GM21447 (cell line): ENCODE data around the gene ATAD1.
"Not testable (repeated sequence)": the region's sequence is repeated elsewhere in the genome, so short reads cannot be mapped to it uniquely, and the experiment has no call there.

Experiments used
- ATAC-seq: cut with Tn5 transposase; IDR thresholded peaks from one replicate; pipeline ENCODE4 v1.9.1; 2021; ENCODE audit not compliant: unreplicated experiment

Gene ATAD1

GRCh38 chr10:87759551-87759950, 58.5 kb downstream of the ATAD1 start:
- no peak for ATAC-seq

- no peak for ATAC-seq
Measured at GRCh38 chr10:87757685-87758084, 60.3 kb downstream of the ATAD1 start.

- ATAC-seq, result no peak
Measured at GRCh38 chr10:87753995-87754866, 63.8 kb downstream of the ATAD1 start.

GRCh38 chr10:87752566-87752965, 65.5 kb downstream of the ATAD1 start:
- no peak for ATAC-seq

- no peak for ATAC-seq
Measured at GRCh38 chr10:87751274-87751673, 66.8 kb downstream of the ATAD1 start.

GRCh38 chr10:87750817-87751216, 67.2 kb downstream of the ATAD1 start:
- peak; percentile 58 for ATAC-seq

- ATAC-seq, result no peak
Measured at GRCh38 chr10:87750001-87750671, 67.9 kb downstream of the ATAD1 start.

- not testable (repeated sequence) for ATAC-seq
Measured at GRCh38 chr10:87748244-87748643, 69.8 kb downstream of the ATAD1 start.

- no peak for ATAC-seq
Measured at GRCh38 chr10:87746911-87747310, 71.1 kb downstream of the ATAD1 start.

GRCh38 chr10:87744606-87745005, 73.4 kb downstream of the ATAD1 start:
- no peak for ATAC-seq

- not testable (repeated sequence) for ATAC-seq
Measured at GRCh38 chr10:87742992-87743610, 74.9 kb downstream of the ATAD1 start.

GRCh38 chr10:87740254-87740655, 77.8 kb downstream of the ATAD1 start:
- no peak for ATAC-seq

- no peak for ATAC-seq
Measured at GRCh38 chr10:87739703-87740102, 78.3 kb downstream of the ATAD1 start.

- ATAC-seq, result not testable (repeated sequence)
Measured at GRCh38 chr10:87738253-87738652, 79.8 kb downstream of the ATAD1 start.

GRCh38 chr10:87734987-87735827, 82.8 kb downstream of the ATAD1 start:
- no peak for ATAC-seq

- no peak for ATAC-seq
Measured at GRCh38 chr10:87733081-87733480, 84.9 kb downstream of the ATAD1 start.

GRCh38 chr10:87729940-87730339, 88.1 kb downstream of the ATAD1 start:
- ATAC-seq, result no peak

GRCh38 chr10:87724789-87725188, 93.2 kb downstream of the ATAD1 start:
- no peak for ATAC-seq

GRCh38 chr10:87723500-87723899, 94.5 kb downstream of the ATAD1 start:
- no peak for ATAC-seq

- no peak for ATAC-seq
Measured at GRCh38 chr10:87722716-87723115, 95.3 kb downstream of the ATAD1 start.

GRCh38 chr10:87721781-87722180, 96.2 kb downstream of the ATAD1 start:
- no peak for ATAC-seq
